Karpas-422 (cell line): ENCODE results near the gene ITIH1. TPM values are rescaled to one million over a fixed set of nuclear protein-coding genes. Genes with fewer than 3 reads are reported as not detected.
A peak's percentile ranks its signal among the peaks of the same experiment; 100 is the strongest.

Experiments
- DNase-seq: peaks from one replicate; pipeline ENCODE4 v3.0.0-alpha.2; 2015
- H2AFZ ChIP-seq: fragments of 200-600 bp; sonication (generic); 2 replicates; pipeline ENCODE4 v1.6.1; 2014; ENCODE audit warnings: antibody characterized with exemption, low read length, mixed read lengths
- H3K27ac ChIP-seq: fragments of 200-600 bp; sonication (generic); 2 replicates; pipeline ENCODE4 v1.5.1; 2014; ENCODE audit warnings: mild to moderate bottlenecking, low read length, moderate library complexity
- H3K27me3 ChIP-seq: fragments of 200-600 bp; sonication (generic); 2 replicates; pipeline ENCODE4 v1.6.1; 2014; ENCODE audit warnings: low read length, mixed read lengths
- H3K36me3 ChIP-seq: fragments of 200-600 bp; sonication (generic); 2 replicates; pipeline ENCODE4 v1.6.1; 2014; ENCODE audit warnings: low read length, mixed read lengths; ENCODE audit not compliant: insufficient read depth
- H3K4me1 ChIP-seq: fragments of 200-600 bp; sonication (generic); 2 replicates; pipeline ENCODE4 v1.6.1; 2014; ENCODE audit warnings: mild to moderate bottlenecking, low read length, mixed read lengths
- H3K4me2 ChIP-seq: fragments of 200-600 bp; sonication (generic); 2 replicates; pipeline ENCODE4 v1.6.1; 2014; ENCODE audit warnings: low read length, low read depth, mild to moderate bottlenecking; ENCODE audit not compliant: poor library complexity, severe bottlenecking
- H3K4me3 ChIP-seq: fragments of 200-600 bp; sonication (generic); 2 replicates; pipeline ENCODE4 v1.5.1; 2014; ENCODE audit warnings: mild to moderate bottlenecking, antibody characterized with exemption, low read length, mixed read lengths
- H3K79me2 ChIP-seq: fragments of 200-600 bp; sonication (generic); 2 replicates; pipeline ENCODE4 v1.6.1; 2014; ENCODE audit warnings: mild to moderate bottlenecking, low read length, mixed read lengths
- H3K9ac ChIP-seq: fragments of 200-600 bp; sonication (generic); 2 replicates; pipeline ENCODE4 v1.6.0; 2014; ENCODE audit warnings: low read length
- H3K9me2 ChIP-seq: fragments of 200-600 bp; sonication (generic), shearing (Covaris generic); replicated peaks from 2 replicates; pipeline ENCODE4 v1.6.0; 2014; ENCODE audit warnings: mild to moderate bottlenecking, low read length, moderate library complexity; ENCODE audit not compliant: insufficient read depth
- H3K9me3 ChIP-seq: fragments of 300-700, 200-600 bp; sonication (generic); 2 replicates; pipeline ENCODE4 v1.6.1; 2014; ENCODE audit warnings: low read length, mixed read lengths
- H4K20me1 ChIP-seq: fragments of 200-600 bp; sonication (generic); 2 replicates; pipeline ENCODE4 v1.6.1; 2014; ENCODE audit warnings: mild to moderate bottlenecking, antibody characterized with exemption, low read length, low read depth; ENCODE audit not compliant: insufficient read depth
- total RNA-seq: library from RNA; depleted of rRNA; stranded (reverse); fragments of >200 nt; shearing (Covaris generic); gene quantifications from 2 replicates; pipeline ENCODE4 v1.2.3, GENCODE V29; 2014; ENCODE audit warnings: low replicate concordance

The ITIH1 gene
- total RNA-seq, 1 experiment from 2014 or later = not detected

DNA sequence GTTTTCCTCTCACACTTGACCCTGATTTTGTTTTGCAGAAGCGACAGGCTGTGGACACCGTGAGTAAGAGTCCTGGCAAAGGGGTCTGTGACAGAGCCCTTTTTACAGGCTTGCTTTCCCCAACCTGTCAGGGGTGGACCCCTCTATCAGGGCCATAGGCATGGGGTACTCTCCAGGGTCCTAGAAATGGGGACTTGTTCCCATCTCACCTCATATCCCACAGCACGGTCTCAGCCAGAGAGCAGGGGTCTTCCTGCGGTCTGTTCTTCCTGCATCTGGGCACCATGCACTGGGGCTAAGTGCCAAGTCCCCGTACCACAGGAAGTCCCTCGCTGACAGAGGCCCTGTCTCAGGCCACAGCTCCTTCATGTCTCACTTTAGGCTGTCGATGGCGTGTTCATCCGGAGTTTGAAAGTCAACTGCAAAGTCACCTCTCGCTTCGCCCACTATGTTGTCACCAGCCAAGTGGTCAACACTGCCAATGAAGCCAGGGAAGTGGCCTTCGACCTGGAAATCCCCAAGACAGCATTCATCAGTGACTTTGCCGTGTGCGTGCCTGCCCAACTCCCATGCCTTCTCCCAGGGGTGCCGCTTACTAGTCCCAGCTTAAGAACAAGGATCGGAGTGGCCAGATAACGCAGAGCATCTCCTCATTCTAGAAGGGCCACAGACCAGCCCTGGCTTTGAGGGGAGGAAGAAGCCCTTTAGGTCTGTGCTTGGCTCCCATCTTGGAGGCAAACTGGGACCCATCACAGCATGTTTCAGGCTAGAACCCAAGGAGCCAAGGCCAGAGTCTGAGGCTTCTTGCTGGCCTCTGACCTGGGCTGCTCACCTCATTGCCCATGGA lies 783 bp downstream of the ITIH1 start:
- H3K9me2 ChIP-seq = no peaks in the 10 kb centered on the region
- peaks cover 8% of the 10 kb centered on the region for H3K4me1 ChIP-seq
- no peak overlapping the region for H3K27ac ChIP-seq

DNA sequence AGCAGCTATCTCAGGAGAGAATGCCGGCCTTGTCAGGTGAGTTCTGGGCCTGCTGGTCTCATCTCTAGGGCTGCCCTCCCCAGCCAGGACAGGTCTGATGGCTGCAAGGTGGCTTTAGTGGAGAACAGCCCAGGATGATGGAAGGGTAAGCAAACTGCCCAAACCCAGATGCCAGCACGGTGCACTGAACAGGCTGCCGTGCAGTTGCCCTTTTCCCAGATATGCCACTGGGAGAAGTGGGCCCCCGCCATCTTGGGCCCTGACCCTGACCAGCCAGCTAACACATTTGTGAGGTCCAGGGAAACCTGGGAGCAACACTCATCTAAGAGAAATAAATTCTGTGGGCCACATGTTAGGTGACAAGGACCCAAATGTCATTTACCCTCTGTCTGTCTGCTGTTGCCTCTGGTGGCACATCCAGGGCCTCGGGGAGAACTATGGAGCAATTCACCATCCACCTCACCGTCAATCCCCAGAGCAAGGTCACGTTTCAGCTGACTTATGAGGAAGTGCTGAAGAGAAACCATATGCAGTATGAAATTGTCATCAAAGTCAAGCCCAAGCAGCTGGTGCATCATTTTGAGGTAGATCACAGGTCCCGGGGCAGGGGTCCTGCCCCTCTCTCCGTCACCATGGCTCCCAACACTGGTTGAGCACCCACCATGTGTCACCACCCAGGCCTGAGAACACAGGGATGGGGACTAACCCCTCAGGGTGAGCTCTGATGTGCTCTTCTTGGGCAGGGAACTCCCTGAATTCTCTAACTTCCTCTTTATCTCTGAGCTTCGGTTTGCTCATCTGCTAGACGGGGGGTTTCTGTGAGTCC lies 1.8 kb downstream of the ITIH1 start:
- H3K9ac ChIP-seq = 0 out of 2 replicates have a peak overlapping the region, but pooled peaks have one; percentile 26
- H2AFZ ChIP-seq = peak overlapping the region; percentile 57; the same call in 1 of the 2 replicates
- H3K9me2 ChIP-seq = no peaks in the 10 kb centered on the region
- H3K27me3 ChIP-seq = no peaks in the 10 kb centered on the region
- H3K36me3 ChIP-seq = no peaks in the 10 kb centered on the region
- peaks cover 8% of the 10 kb centered on the region for H3K4me1 ChIP-seq
- no peaks in the 10 kb centered on the region for H3K9me3 ChIP-seq
- H3K4me3 ChIP-seq = no peak overlapping the region
- H3K27ac ChIP-seq = no peak overlapping the region
- no peak for DNase-seq
- no peaks in the 10 kb centered on the region for H4K20me1 ChIP-seq
- no peak overlapping the region for H3K4me2 ChIP-seq
- no peaks in the 10 kb centered on the region for H3K79me2 ChIP-seq

More for the DNA sequence above, 783 bp downstream of the ITIH1 start:
- no peaks in the 10 kb centered on the region for H3K79me2 ChIP-seq
- no peaks in the 10 kb centered on the region for H3K36me3 ChIP-seq
- H3K4me3 ChIP-seq = no peak overlapping the region
- H3K9ac ChIP-seq = no peak overlapping the region
- H2AFZ ChIP-seq = no peak overlapping the region
- no peaks in the 10 kb centered on the region for H3K9me3 ChIP-seq
- H3K4me2 ChIP-seq = no peak overlapping the region
- no peaks in the 10 kb centered on the region for H3K27me3 ChIP-seq
- no peak for DNase-seq
- no peaks in the 10 kb centered on the region for H4K20me1 ChIP-seq

DNA sequence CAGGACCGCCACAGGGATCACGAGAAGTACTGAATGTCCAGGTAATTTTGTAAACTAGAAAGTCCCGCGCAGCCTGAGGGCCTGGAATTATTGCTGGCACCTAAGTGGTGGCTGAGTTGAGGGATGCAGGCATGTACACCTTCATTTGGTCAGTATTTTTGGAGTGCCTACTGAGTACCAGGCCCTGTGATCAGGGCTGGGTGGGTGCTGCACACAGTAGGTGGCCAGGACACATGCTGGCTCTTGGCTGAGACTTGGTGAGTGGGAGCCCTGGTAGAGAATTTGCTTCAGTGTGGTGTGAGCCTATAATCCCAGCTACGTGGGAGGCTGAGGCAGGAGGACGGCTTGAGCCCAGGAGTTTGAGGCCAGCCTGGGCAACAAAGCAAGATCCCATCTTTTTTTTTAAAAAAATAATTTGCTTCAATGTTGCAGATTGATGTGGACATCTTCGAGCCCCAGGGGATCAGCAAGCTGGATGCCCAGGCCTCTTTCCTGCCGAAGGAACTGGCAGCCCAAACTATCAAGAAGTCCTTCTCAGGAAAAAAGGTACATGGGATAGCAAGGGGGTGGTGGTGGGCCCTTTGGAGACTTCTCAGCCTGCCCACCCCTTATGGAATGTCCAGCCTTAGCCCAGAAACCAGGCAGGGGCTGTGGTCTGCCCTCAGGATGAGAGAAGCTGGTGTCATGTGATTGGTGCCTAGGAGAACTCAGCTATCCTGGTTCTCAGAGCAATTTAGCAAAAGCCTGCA lies 2.6 kb downstream of the ITIH1 start:
- Histone ChIP-seq H3K27me3 (no peaks in the 10 kb centered on the region), H2AFZ (peak overlapping the region; percentile 57; the same call in 1 of the 2 replicates), H3K4me2 (no peak overlapping the region), H3K9me3 (no peaks in the 10 kb centered on the region), H3K4me3 (no peak overlapping the region), H3K27ac (no peak overlapping the region), H3K9ac (0 out of 2 replicates have a peak overlapping the region, but pooled peaks have one; percentile 26), H3K9me2 (no peaks in the 10 kb centered on the region), H3K4me1 (peaks cover 8% of the 10 kb centered on the region), H3K36me3 (no peaks in the 10 kb centered on the region), H3K79me2 (no peaks in the 10 kb centered on the region), H4K20me1 (no peaks in the 10 kb centered on the region)
- no peak for DNase-seq

DNA sequence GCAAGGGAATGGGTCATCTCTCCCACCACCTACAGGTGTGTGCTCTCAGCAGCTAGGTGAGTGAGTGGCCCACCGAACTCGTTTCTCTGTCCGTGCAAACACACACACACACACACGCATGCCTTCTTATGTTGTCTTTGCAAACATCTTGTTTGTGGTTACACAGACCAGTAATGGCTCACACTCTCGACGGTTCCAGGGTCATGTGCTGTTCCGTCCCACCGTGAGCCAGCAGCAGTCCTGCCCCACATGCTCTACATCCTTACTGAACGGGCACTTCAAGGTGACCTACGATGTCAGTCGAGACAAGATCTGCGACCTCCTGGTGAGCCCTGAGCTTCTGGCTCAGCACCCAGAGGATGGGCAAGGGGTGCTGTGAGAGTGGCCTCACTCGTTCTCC lies 4.3 kb downstream of the ITIH1 start:
- Histone ChIP-seq H3K79me2 (no peaks in the 10 kb centered on the region), H2AFZ (no peak overlapping the region)

DNA sequence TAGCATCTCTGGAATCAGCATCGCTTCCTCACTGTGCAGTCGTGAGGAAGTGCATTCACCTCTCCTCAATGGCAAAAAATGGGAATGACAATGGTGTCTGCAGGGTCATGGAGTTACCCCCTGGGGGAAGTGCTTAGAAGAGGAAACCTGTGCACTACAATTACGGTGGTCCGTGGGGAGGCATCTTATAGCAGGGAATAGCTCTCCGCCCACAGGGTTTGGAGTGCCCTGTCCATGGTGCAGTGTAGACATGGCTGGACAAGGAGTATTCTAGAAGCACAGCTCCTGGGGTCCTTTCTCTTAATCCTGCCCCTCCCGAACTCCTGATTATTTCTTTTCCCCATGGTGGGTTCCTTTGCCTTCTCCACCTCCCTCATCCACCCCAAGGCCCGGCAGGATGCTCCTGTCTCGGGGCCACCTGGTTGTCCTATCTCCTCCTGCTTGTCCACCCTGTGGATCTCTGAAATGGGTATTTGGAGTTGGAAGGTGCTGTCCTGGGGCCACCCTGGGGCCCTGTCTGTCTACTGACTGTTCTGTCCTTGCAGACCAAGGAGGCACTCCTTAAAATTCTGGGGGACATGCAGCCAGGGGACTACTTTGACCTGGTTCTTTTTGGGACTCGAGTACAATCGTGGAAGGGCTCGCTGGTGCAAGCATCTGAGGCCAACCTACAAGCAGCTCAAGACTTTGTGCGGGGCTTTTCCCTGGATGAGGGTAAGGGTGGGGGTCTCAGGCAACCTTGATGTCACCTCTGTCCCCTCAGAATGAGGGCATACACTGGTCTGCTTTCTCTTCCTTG lies 5.2 kb downstream of the ITIH1 start:
- H3K9me2 ChIP-seq = no peaks in the 10 kb centered on the region
- H3K27me3 ChIP-seq = no peaks in the 10 kb centered on the region
- no peak for DNase-seq
- H3K79me2 ChIP-seq = no peaks in the 10 kb centered on the region
- H3K4me3 ChIP-seq = no peak overlapping the region
- no peak overlapping the region for H3K4me2 ChIP-seq
- no peak overlapping the region for H3K9ac ChIP-seq
- H3K9me3 ChIP-seq = no peaks in the 10 kb centered on the region
- no peak overlapping the region for H3K27ac ChIP-seq
- no peaks in the 10 kb centered on the region for H4K20me1 ChIP-seq
- H3K4me1 ChIP-seq = peaks cover 8% of the 10 kb centered on the region
- H3K36me3 ChIP-seq = no peaks in the 10 kb centered on the region
- H2AFZ ChIP-seq = no peak overlapping the region

More for the DNA sequence above, 4.3 kb downstream of the ITIH1 start:
- H3K27ac ChIP-seq = no peak overlapping the region
- H3K9me2 ChIP-seq = no peaks in the 10 kb centered on the region
- no peaks in the 10 kb centered on the region for H3K27me3 ChIP-seq
- no peaks in the 10 kb centered on the region for H4K20me1 ChIP-seq
- H3K9ac ChIP-seq = no peak overlapping the region
- no peaks in the 10 kb centered on the region for H3K36me3 ChIP-seq
- no peak overlapping the region for H3K4me3 ChIP-seq
- H3K4me2 ChIP-seq = no peak overlapping the region
- H3K9me3 ChIP-seq = no peaks in the 10 kb centered on the region
- DNase-seq = no peak
- H3K4me1 ChIP-seq = peaks cover 8% of the 10 kb centered on the region

DNA sequence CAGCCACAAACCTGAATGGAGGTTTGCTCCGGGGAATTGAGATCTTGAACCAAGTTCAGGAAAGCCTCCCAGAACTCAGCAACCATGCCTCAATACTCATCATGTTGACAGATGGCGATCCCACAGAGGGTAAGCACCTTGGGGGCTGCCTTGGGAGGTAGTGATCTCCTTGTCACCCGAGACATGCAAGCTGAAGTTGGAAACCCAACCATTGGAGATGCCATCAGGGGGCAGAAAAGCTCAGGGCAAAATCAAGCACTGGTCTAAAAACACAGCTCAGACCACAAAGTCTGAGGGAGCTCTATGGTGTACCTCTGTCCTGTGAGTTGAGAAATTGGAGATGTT lies 5.8 kb downstream of the ITIH1 start:
- no peak for DNase-seq

DNA sequence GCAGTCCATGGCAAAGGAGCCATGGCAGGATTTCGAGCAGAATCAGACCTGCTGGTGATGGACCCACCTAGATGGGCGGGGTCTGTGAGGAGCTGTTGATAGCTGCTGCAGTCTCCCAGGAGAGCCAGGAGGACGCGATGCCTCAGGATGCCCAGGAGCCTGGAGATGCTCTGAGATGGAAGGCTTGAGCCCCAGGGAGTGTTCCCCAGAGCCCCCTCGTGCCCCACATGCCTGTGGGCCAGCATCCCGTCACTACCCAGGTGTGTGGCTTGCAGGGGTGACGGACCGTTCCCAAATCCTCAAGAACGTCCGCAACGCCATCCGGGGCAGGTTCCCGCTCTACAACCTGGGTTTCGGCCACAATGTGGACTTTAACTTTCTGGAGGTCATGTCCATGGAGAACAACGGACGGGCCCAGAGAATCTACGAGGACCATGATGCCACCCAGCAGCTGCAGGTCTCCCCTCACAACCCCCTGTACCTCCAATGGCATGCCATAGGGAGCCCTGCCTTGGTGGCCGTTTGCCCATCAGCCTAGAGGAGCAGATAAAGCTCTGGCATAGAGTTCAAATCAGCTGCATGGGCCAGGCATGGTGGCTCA lies 6.7 kb downstream of the ITIH1 start:
- no peak overlapping the region for H3K4me3 ChIP-seq
- H3K79me2 ChIP-seq = no peaks in the 10 kb centered on the region
- no peak for DNase-seq
- H3K27me3 ChIP-seq = no peaks in the 10 kb centered on the region
- H3K9me3 ChIP-seq = no peaks in the 10 kb centered on the region
- H2AFZ ChIP-seq = no peak overlapping the region
- no peaks in the 10 kb centered on the region for H3K9me2 ChIP-seq
- no peak overlapping the region for H3K27ac ChIP-seq
- H4K20me1 ChIP-seq = no peaks in the 10 kb centered on the region
- H3K9ac ChIP-seq = no peak overlapping the region
- no peak overlapping the region for H3K4me2 ChIP-seq
- no peaks in the 10 kb centered on the region for H3K36me3 ChIP-seq
- peaks cover 7% of the 10 kb centered on the region for H3K4me1 ChIP-seq

More for the DNA sequence above, 5.8 kb downstream of the ITIH1 start:
- H2AFZ ChIP-seq = no peak overlapping the region
- H3K4me2 ChIP-seq = no peak overlapping the region
- H3K79me2 ChIP-seq = no peaks in the 10 kb centered on the region
- no peaks in the 10 kb centered on the region for H3K9me3 ChIP-seq
- H3K9me2 ChIP-seq = no peaks in the 10 kb centered on the region
- no peaks in the 10 kb centered on the region for H4K20me1 ChIP-seq
- H3K27me3 ChIP-seq = no peaks in the 10 kb centered on the region
- no peaks in the 10 kb centered on the region for H3K36me3 ChIP-seq
- H3K4me1 ChIP-seq = peaks cover 8% of the 10 kb centered on the region
- no peak overlapping the region for H3K9ac ChIP-seq
- no peak overlapping the region for H3K4me3 ChIP-seq
- no peak overlapping the region for H3K27ac ChIP-seq
